H1 (cell line): ENCODE measurements around the gene INAFM1.

Source experiments
- ATF3 ChIP-seq: IDR thresholded peaks from 2 replicates; pipeline ENCODE4 v1.6.1; 2011; ENCODE audit warnings: low read depth, mild to moderate bottlenecking, low read length; ENCODE audit not compliant: insufficient read depth
- BRCA1 ChIP-seq: IDR thresholded peaks from 2 replicates; pipeline ENCODE4 v1.6.1; 2012; ENCODE audit warnings: low read depth, low read length, improper control_type of control experiment
- CTBP2 ChIP-seq: IDR thresholded peaks from 2 replicates; pipeline ENCODE4 v1.7.0; 2011; ENCODE audit warnings: borderline replicate concordance, mild to moderate bottlenecking, moderate library complexity, mixed read lengths, low read length; ENCODE audit not compliant: insufficient read depth, insufficient read length
- CTCF ChIP-seq, 3 experiments: IDR thresholded peaks; 1 replicate in 2 of 3; 2 replicates in 1 of 3; pipeline versions ENCODE4 v1.5.1 to v1.6.1; 2011; ENCODE audit warnings: low read length in 3 of 3, mild to moderate bottlenecking in 3 of 3, inconsistent platforms in 2 of 3, low read depth in 1 of 3, moderate library complexity in 1 of 3; ENCODE audit not compliant: insufficient read depth in 1 of 3; ENCODE audit errors: control extremely low read depth in 1 of 3
- EZH2 ChIP-seq: fragments of 200-600 bp; sonication (generic); IDR thresholded peaks from 2 replicates; pipeline ENCODE4 v1.7.1; 2012; ENCODE audit warnings: low read depth, mild to moderate bottlenecking, moderate library complexity, low read length, inconsistent platforms; ENCODE audit not compliant: severe bottlenecking
- POLR2A ChIP-seq, 2 experiments: IDR thresholded peaks; 1 replicate in 1 of 2; 2 replicates in 1 of 2; pipeline ENCODE4 v1.6.1; 2011; ENCODE audit warnings: low read depth in 2 of 2, low read length in 2 of 2, mild to moderate bottlenecking in 2 of 2; ENCODE audit errors: control extremely low read depth in 1 of 2
- POLR2AphosphoS5 ChIP-seq: IDR thresholded peaks from 2 replicates; pipeline ENCODE4 v1.6.1; 2011; ENCODE audit warnings: low read depth, low read length
- RXRA ChIP-seq: IDR thresholded peaks from 2 replicates; pipeline ENCODE4 v1.6.1; 2011; ENCODE audit warnings: low read depth, mild to moderate bottlenecking, low read length, moderate library complexity; ENCODE audit not compliant: insufficient read depth
- SIX5 ChIP-seq: IDR thresholded peaks from 2 replicates; pipeline ENCODE4 v1.6.1; 2011; ENCODE audit warnings: mild to moderate bottlenecking, low read depth, low read length
- TBP ChIP-seq: IDR thresholded peaks from 2 replicates; pipeline ENCODE4 v1.6.1; 2011; ENCODE audit warnings: low read depth, low read length, improper control_type of control experiment
- USF2 ChIP-seq: IDR thresholded peaks from 2 replicates; pipeline ENCODE4 v1.6.1; 2011; ENCODE audit warnings: low read length, improper control_type of control experiment

- TF ChIP-seq TBP (no peak), CTCF (IDR thresholded peaks at IDR 0.05; ENCODE audit: control extremely low read depth in 1 of 3, insufficient read depth in 1 of 3, low read depth in 1 of 3, low read length in 3 of 3) (no peak), SIX5 (no peak), POLR2A (IDR thresholded peaks at IDR 0.05; ENCODE audit: control extremely low read depth in 1 of 2, low read depth in 2 of 2, low read length in 2 of 2) (no peak), USF2 (no peak), CTBP2 (no peak), RXRA (no peak), EZH2 (no peak), POLR2AphosphoS5 (no peak), ATF3 (no peak), BRCA1 (no peak)
Measured at GRCh38 chr19:47316513-47316912, 41.8 kb downstream of the INAFM1 start.
